HepG2 (cell line): ENCODE data around the gene RAC3. TPM values are rescaled to one million over a fixed set of nuclear protein-coding genes. Genes with fewer than 3 reads are reported as not detected.
A peak's percentile ranks its signal among the peaks of the same experiment; 100 is the strongest.

Experiments used
- ARNTL ChIP-seq: sonication (generic); formaldehyde crosslinking; IDR thresholded peaks from 2 replicates; pipeline ENCODE4 v1.4.0; 2020; ENCODE audit warnings: mild to moderate bottlenecking, missing genetic modification reagents
- CBFB ChIP-seq: sonication (generic); formaldehyde crosslinking; IDR thresholded peaks from 2 replicates; pipeline ENCODE4 v1.4.0; 2020; ENCODE audit warnings: missing genetic modification reagents
- LCORL ChIP-seq, 2 experiments: fragments of 450-650 bp in 1 of 2; sonication (generic) in 1 of 2; formaldehyde crosslinking in 1 of 2; IDR thresholded peaks; 2 replicates each; pipeline versions ENCODE4 v1.5.0 to v1.6.1; 2017 to 2020; ENCODE audit warnings: antibody characterized with exemption in 1 of 2, missing genetic modification reagents in 1 of 2
- NCOA5 ChIP-seq: sonication (generic); formaldehyde crosslinking; IDR thresholded peaks from 2 replicates; pipeline ENCODE4 v1.4.0; 2020; ENCODE audit warnings: missing genetic modification reagents
- POLR2G ChIP-seq: fragments of 200-400 bp; formaldehyde crosslinking; IDR thresholded peaks from 2 replicates; pipeline ENCODE4 v1.6.1; 2018; ENCODE audit warnings: mild to moderate bottlenecking, low read depth, low read length, moderate library complexity
- SRF ChIP-seq: IDR thresholded peaks from 2 replicates; pipeline ENCODE4 v1.6.1; 2011; ENCODE audit warnings: mild to moderate bottlenecking, low read depth, low read length, moderate library complexity
- SRSF1 ChIP-seq: fragments of 200-400 bp; formaldehyde crosslinking; optimal IDR thresholded peaks from 2 replicates; pipeline ENCODE3; 2017; ENCODE audit warnings: mild to moderate bottlenecking, low read depth, low read length, moderate library complexity
- SRY ChIP-seq: sonication (generic); formaldehyde crosslinking; IDR thresholded peaks from 2 replicates; pipeline ENCODE4 v1.8.0; 2022; ENCODE audit warnings: mild to moderate bottlenecking, missing genetic modification reagents
- ZBTB1 ChIP-seq: sonication (generic); formaldehyde crosslinking; IDR thresholded peaks from 2 replicates; pipeline ENCODE4 v1.4.0; 2020; ENCODE audit warnings: missing genetic modification reagents, borderline replicate concordance
- ZNF274 ChIP-seq: sonication (generic); formaldehyde crosslinking; IDR thresholded peaks from 2 replicates; pipeline ENCODE4 v1.5.1; 2020; ENCODE audit warnings: mild to moderate bottlenecking, missing genetic modification reagents
- ZNF496 ChIP-seq: sonication (generic); formaldehyde crosslinking; IDR thresholded peaks from 2 replicates; pipeline ENCODE4 v1.8.1; 2023; ENCODE audit warnings: mild to moderate bottlenecking, moderate library complexity, missing genetic modification reagents; ENCODE audit not compliant: insufficient replicate concordance
- ZNF660 ChIP-seq: sonication (generic); formaldehyde crosslinking; IDR thresholded peaks from 2 replicates; pipeline ENCODE4 v1.5.1; 2020; ENCODE audit warnings: mild to moderate bottlenecking, low read depth, missing genetic modification reagents, borderline replicate concordance
- polyA plus RNA-seq, 8 experiments: library from polyadenylated mRNA; depleted of rRNA in 3 of 8; stranded (reverse) in 7 of 8; unstranded in 1 of 8; fragments of >200 nt; fragmentation: Illumina TruSeq in 4 of 8; extraction: Trizol in 4 of 8; gene quantifications; 2 replicates each; pipeline versions ENCODE4 v1.2.1 to v1.2.3, GENCODE V29; 2011 to 2016; ENCODE audit warnings: low read depth in 4 of 8, missing spikeins in 1 of 8, mixed read lengths in 1 of 8; ENCODE audit not compliant: insufficient read depth in 1 of 8
- total RNA-seq, 5 experiments: library from RNA; depleted of rRNA; stranded (reverse); fragments of >200 nt; fragmentation: Illumina TruSeq; extraction: Trizol; gene quantifications; 2 replicates each; pipeline ENCODE4 v1.2.3, GENCODE V29; 2016; ENCODE audit warnings: low read depth in 1 of 5
- TF ChIP-seq, protein P1 (sequence below): sonication (generic); formaldehyde crosslinking; IDR thresholded peaks from 2 replicates; pipeline ENCODE4 v1.4.0; 2020; ENCODE audit warnings: missing genetic modification reagents, low read depth, mild to moderate bottlenecking, borderline replicate concordance
- TF ChIP-seq, protein P2 (sequence below): sonication (generic); formaldehyde crosslinking; IDR thresholded peaks from 2 replicates; pipeline ENCODE4 v1.5.1; 2020; ENCODE audit warnings: mild to moderate bottlenecking, missing genetic modification reagents
- TF ChIP-seq, protein P3 (sequence below): IDR thresholded peaks from 2 replicates; pipeline ENCODE4 v1.6.1; 2016
- TF ChIP-seq, protein P4 (sequence below): sonication (generic); formaldehyde crosslinking; IDR thresholded peaks from 2 replicates; pipeline ENCODE4 v1.4.0; 2020; ENCODE audit warnings: missing genetic modification reagents

Gene RAC3
- total and polyA plus RNA-seq, 2 of the 13 experiments (the other 11 are each of a cell fraction or from before 2014, with no cell fraction given), result 10.5 to 21.3 TPM

DNA sequence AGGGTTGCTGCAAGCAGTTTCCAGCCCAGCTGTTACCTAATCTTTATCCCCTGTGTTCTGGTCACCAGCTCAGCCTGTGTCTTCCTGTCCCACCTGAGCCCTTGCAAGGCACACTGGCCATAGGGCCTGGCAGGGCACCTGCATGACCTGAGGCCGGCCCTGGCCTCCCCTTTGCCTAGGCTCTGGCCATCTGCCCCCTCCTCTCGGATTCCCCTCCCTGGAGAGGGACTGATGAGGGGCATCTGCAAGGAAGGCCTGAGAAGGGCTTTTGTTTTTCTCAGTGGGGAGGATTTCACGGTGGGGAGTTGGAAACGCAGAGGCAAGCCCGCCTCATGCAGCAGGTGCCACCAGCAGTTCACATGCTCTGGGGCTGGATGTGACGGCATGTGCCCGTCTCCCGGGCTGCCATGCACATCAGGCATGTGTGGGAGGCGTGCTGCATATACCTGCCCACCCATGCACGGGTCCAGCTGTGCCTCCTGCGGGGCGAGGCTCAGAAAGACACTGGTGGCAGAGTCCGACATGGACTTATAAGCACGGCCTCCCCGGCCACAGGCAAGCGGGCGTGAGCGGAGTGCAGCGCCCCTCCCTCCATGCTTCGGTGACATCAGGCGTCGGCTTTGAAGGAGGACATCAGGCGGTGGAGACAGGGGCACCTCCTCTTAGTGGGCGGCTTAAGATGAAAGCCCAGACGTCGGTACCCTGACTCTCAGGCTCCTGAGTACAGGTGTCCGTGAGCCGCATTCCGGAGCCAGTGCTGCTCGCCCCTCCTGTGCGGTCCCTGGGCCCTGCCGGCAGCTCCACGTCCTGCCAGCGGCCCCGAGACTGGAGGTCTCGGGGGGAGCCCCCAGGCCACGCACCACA is 37.5 kb upstream of the RAC3 start (continued):
- TF ChIP-seq, protein P1, sequence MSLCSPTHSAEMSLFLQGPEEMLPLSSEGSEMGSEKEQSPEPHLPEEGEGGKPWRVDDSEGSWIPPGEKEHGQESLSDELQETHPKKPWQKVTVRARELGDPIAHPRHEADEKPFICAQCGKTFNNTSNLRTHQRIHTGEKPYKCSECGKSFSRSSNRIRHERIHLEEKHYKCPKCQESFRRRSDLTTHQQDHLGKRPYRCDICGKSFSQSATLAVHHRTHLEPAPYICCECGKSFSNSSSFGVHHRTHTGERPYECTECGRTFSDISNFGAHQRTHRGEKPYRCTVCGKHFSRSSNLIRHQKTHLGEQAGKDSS (CRISPR knock-in tag), result peak; percentile 19; the same call in 1 of the 2 replicates
- no peak for TF ChIP-seq ZNF274 (CRISPR knock-in tag)
- no peak for TF ChIP-seq LCORL (IDR thresholded peaks at IDR 0.05)
- 0 out of 2 replicates have a peak, but pooled peaks have one; percentile 55 for TF ChIP-seq LCORL (CRISPR knock-in tag; IDR thresholded peaks at IDR 0.05)
- TF ChIP-seq POLR2G, result peak; percentile 87
- TF ChIP-seq SRF, result no peak
- TF ChIP-seq ZNF660, result peak; percentile 39
- TF ChIP-seq, protein P2, sequence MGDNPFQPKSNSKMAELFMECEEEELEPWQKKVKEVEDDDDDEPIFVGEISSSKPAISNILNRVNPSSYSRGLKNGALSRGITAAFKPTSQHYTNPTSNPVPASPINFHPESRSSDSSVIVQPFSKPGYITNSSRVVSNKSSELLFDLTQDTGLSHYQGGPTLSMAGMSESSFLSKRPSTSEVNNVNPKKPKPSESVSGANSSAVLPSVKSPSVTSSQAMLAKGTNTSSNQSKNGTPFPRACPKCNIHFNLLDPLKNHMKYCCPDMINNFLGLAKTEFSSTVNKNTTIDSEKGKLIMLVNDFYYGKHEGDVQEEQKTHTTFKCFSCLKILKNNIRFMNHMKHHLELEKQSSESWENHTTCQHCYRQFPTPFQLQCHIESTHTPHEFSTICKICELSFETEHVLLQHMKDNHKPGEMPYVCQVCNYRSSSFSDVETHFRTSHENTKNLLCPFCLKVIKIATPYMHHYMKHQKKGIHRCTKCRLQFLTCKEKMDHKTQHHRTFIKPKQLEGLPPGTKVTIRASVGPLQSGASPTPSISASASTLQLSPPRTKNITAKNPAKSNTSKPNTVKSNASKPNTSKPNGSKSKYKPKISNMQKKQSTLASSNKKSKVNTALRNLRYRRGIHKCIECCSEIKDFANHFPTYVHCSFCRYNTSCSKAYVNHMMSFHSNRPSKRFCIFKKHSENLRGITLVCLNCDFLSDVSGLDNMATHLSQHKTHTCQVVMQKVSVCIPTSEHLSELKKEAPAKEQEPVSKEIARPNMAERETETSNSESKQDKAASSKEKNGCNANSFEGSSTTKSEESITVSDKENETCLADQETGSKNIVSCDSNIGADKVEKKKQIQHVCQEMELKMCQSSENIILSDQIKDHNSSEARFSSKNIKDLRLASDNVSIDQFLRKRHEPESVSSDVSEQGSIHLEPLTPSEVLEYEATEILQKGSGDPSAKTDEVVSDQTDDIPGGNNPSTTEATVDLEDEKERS (CRISPR knock-in tag), result peak; percentile 21; the same call in 1 of the 2 replicates
- no peak for TF ChIP-seq ZBTB1
- TF ChIP-seq, protein P3, sequence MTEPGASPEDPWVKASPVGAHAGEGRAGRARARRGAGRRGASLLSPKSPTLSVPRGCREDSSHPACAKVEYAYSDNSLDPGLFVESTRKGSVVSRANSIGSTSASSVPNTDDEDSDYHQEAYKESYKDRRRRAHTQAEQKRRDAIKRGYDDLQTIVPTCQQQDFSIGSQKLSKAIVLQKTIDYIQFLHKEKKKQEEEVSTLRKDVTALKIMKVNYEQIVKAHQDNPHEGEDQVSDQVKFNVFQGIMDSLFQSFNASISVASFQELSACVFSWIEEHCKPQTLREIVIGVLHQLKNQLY, result no peak
- TF ChIP-seq CBFB (CRISPR knock-in tag), result 0 out of 2 replicates have a peak, but pooled peaks have one; percentile 2
- TF ChIP-seq ZNF496 (CRISPR knock-in tag), result no peak
- TF ChIP-seq, protein P4, sequence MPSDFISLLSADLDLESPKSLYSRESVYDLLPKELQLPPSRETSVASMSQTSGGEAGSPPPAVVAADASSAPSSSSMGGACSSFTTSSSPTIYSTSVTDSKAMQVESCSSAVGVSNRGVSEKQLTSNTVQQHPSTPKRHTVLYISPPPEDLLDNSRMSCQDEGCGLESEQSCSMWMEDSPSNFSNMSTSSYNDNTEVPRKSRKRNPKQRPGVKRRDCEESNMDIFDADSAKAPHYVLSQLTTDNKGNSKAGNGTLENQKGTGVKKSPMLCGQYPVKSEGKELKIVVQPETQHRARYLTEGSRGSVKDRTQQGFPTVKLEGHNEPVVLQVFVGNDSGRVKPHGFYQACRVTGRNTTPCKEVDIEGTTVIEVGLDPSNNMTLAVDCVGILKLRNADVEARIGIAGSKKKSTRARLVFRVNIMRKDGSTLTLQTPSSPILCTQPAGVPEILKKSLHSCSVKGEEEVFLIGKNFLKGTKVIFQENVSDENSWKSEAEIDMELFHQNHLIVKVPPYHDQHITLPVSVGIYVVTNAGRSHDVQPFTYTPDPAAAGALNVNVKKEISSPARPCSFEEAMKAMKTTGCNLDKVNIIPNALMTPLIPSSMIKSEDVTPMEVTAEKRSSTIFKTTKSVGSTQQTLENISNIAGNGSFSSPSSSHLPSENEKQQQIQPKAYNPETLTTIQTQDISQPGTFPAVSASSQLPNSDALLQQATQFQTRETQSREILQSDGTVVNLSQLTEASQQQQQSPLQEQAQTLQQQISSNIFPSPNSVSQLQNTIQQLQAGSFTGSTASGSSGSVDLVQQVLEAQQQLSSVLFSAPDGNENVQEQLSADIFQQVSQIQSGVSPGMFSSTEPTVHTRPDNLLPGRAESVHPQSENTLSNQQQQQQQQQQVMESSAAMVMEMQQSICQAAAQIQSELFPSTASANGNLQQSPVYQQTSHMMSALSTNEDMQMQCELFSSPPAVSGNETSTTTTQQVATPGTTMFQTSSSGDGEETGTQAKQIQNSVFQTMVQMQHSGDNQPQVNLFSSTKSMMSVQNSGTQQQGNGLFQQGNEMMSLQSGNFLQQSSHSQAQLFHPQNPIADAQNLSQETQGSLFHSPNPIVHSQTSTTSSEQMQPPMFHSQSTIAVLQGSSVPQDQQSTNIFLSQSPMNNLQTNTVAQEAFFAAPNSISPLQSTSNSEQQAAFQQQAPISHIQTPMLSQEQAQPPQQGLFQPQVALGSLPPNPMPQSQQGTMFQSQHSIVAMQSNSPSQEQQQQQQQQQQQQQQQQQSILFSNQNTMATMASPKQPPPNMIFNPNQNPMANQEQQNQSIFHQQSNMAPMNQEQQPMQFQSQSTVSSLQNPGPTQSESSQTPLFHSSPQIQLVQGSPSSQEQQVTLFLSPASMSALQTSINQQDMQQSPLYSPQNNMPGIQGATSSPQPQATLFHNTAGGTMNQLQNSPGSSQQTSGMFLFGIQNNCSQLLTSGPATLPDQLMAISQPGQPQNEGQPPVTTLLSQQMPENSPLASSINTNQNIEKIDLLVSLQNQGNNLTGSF (CRISPR knock-in tag), result 0 out of 2 replicates have a peak, but pooled peaks have one; percentile 19
- 0 out of 2 replicates have a peak, but pooled peaks have one; percentile 16 for TF ChIP-seq NCOA5
- TF ChIP-seq ARNTL (CRISPR knock-in tag), result peak; percentile 18; the same call in 1 of the 2 replicates
- peak; percentile 56 for TF ChIP-seq SRSF1
- TF ChIP-seq SRY (CRISPR knock-in tag), result no peak; the same call in 1 of the 2 replicates
